Spleen (tissue), 13 donors: ENCODE measurements around the gene INSL4. TPM values are rescaled to one million over a fixed set of nuclear protein-coding genes. Genes with fewer than 3 reads are reported as not detected.

Experiments used
- DNase-seq: peaks from one replicate; pipeline ENCODE4 v3.0.0-alpha.2; 2020
- H3K27ac ChIP-seq, 8 donors: fragments of 200-600 bp; sonication (generic) in 7 of 8; 1 replicate in 4 of 8; 2 replicates in 4 of 8; pipeline versions ENCODE4 v1.5.0 to v1.8.0; 2016 to 2021; ENCODE audit warnings: inconsistent platforms in 4 of 8, mild to moderate bottlenecking in 4 of 8, moderate library complexity in 1 of 8
- H3K27me3 ChIP-seq, 7 donors: fragments of 200-600 bp; sonication (generic) in 6 of 7; replicated peaks in 1 of 7; 1 replicate in 4 of 7; 2 replicates in 3 of 7; pipeline versions ENCODE4 v1.5.0 to v1.8.0; 2016 to 2021; ENCODE audit warnings: inconsistent platforms in 3 of 7, mild to moderate bottlenecking in 1 of 7
- H3K36me3 ChIP-seq, 6 donors: fragments of 200-600 bp; sonication (generic) in 5 of 6; 1 replicate in 4 of 6; 2 replicates in 2 of 6; pipeline versions ENCODE4 v1.5.0 to v1.8.0; 2016 to 2021; ENCODE audit warnings: inconsistent platforms in 2 of 6
- H3K4me1 ChIP-seq, 6 donors: fragments of 200-600 bp; sonication (generic) in 5 of 6; 1 replicate in 3 of 6; 2 replicates in 3 of 6; pipeline versions ENCODE4 v1.5.0 to v1.8.0; 2016 to 2021; ENCODE audit warnings: inconsistent platforms in 3 of 6
- H3K4me3 ChIP-seq, 8 donors: fragments of 200-600 bp; sonication (generic) in 7 of 8; 1 replicate in 4 of 8; 2 replicates in 4 of 8; pipeline versions ENCODE4 v1.5.0 to v1.8.0; 2016 to 2021; ENCODE audit warnings: inconsistent platforms in 4 of 8, mild to moderate bottlenecking in 4 of 8, moderate library complexity in 2 of 8
- H3K9me3 ChIP-seq, 8 donors: fragments of 200-600 bp; sonication (generic) in 7 of 8; 1 replicate in 4 of 8; 2 replicates in 4 of 8; pipeline versions ENCODE4 v1.5.0 to v1.8.0; 2016 to 2021; ENCODE audit warnings: inconsistent platforms in 4 of 8
- POLR2A ChIP-seq, 3 donors: fragments of 450-650 bp; IDR thresholded peaks; one replicate each; pipeline ENCODE4 v1.5.1; 2017; ENCODE audit warnings: antibody characterized with exemption in 3 of 3, mild to moderate bottlenecking in 1 of 3
- POLR2AphosphoS5 ChIP-seq, 3 donors: sonication (generic); formaldehyde crosslinking; IDR thresholded peaks; one replicate each; pipeline ENCODE4 v1.5.1; 2017; ENCODE audit warnings: antibody characterized with exemption in 3 of 3
- WGBS, 5 donors: extraction: QIAGEN DNeasy Blood & Tissue Kit in 3 of 5; methylation state at CpG; one replicate each; pipeline versions ENCODE4 v1.1.5 to v1.1.7; 2013 to 2018; 5-methylcytosine and 5-hydroxymethylcytosine counted together
- intact Hi-C: fragments of 100-400 bp; cut with DNase I; formaldehyde crosslinking; loops from one replicate; pipeline ENCODE4 v1.15.0; 2023; ENCODE audit warnings: low total_unique reads
- long read RNA-seq, 2 donors: transcript quantifications; one replicate each; lab custom pipeline, GENCODE V29; 2026
- polyA plus RNA-seq, 3 donors: library from polyadenylated mRNA; stranded (reverse); fragments of 200-250 nt; gene quantifications; one replicate each; pipeline ENCODE4 v1.2.1, GENCODE V29; 2013
- total RNA-seq, 7 donors: library from RNA; depleted of rRNA in 3 of 7; stranded (reverse); fragments of >200 nt in 3 of 7; fragmentation: NEBNext Ultra II Directional in 4 of 7; extraction: Animal tissue kit (Norgen Biotek cat#: 25700) in 4 of 7; gene quantifications; one replicate each; pipeline versions ENCODE4 v1.1.0 to v1.2.1, GENCODE V29; 2016 to 2021
- TF ChIP-seq, protein P1 (sequence below), 11 experiments: fragments of 200-600 bp in 7 of 11; fragments of 450-650 bp in 4 of 11; sonication (generic) in 4 of 11; IDR thresholded peaks in 8 of 11; conservative IDR thresholded peaks in 3 of 11; 1 replicate in 7 of 11; 2 replicates in 4 of 11; pipeline versions ENCODE4 v1.4.0 to v1.8.0; 2016 to 2021; ENCODE audit warnings: antibody characterized with exemption in 11 of 11, inconsistent platforms in 4 of 11, mild to moderate bottlenecking in 1 of 11
- donor health status: healthy with polysubstance abuse.
- donor health status: DM: no; HTN: no; CAD: no; lungs with moderate emphysema.
- donor health status: DM: no; HTN: no; CAD: no.
- donor health status: Bipolar disorder and iron deficiency.
- donor health status: healthy.
- donor health status: DM: no; HTN: no; CAD: no.
- donor health status: DM: yes; HTN: yes; CAD: no.

Gene INSL4
- total RNA-seq = not detected
- not detected for polyA plus RNA-seq
- long read RNA-seq, donor 1 = 0 reads
- long read RNA-seq, donor 2 = 0 reads

DNA sequence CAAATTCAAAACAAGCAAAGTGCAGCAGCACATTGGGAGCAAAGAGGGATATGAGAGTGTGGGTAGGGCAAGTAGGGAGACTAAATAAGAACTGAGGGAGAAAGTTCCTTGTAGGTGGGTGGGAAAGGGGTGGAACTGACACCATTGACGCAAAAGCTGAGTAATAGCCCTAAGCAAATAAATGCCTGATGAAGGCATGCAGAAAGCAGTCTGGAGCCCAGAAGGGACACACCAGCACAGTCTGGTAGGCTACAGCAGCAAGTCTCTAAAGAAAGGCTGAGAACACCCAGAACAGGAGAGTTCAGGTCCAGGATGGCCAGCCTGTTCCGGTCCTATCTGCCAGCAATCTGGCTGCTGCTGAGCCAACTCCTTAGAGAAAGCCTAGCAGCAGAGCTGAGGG is at the start of gene INSL4:
Gene INSL4 (plus strand): TSS at position 208 of the 400 bp plus-strand sequence. CDS start 105 bp downstream, at position 313.
- TF ChIP-seq POLR2AphosphoS5 (IDR thresholded peaks at IDR 0.05) (no peak), POLR2A (IDR thresholded peaks at IDR 0.05) (no peak)
- TF ChIP-seq, protein P1, sequence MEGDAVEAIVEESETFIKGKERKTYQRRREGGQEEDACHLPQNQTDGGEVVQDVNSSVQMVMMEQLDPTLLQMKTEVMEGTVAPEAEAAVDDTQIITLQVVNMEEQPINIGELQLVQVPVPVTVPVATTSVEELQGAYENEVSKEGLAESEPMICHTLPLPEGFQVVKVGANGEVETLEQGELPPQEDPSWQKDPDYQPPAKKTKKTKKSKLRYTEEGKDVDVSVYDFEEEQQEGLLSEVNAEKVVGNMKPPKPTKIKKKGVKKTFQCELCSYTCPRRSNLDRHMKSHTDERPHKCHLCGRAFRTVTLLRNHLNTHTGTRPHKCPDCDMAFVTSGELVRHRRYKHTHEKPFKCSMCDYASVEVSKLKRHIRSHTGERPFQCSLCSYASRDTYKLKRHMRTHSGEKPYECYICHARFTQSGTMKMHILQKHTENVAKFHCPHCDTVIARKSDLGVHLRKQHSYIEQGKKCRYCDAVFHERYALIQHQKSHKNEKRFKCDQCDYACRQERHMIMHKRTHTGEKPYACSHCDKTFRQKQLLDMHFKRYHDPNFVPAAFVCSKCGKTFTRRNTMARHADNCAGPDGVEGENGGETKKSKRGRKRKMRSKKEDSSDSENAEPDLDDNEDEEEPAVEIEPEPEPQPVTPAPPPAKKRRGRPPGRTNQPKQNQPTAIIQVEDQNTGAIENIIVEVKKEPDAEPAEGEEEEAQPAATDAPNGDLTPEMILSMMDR (IDR thresholded peaks at IDR 0.05 in 8 of 11, conservative IDR thresholded peaks at IDR 0.05 in 3 of 11) = no peak
- Histone ChIP-seq H3K27ac (no peak within 1 kb of the TSS), H3K4me1 (no peaks in the 10 kb centered on the region), H3K4me3 (no peak within 1 kb of the TSS), H3K27me3 (no peaks in the 10 kb centered on the region), H3K9me3 (peaks cover 0 to 3% (median 0%) of the 10 kb centered on the region in 8 donors), H3K36me3 (no peaks in the 10 kb centered on the region)
- intact Hi-C loops = no loop called here
- 91 to 100% (median 97%) methylated on average over 2 of the region's 2 CpGs for WGBS, 5 donors
- DNase-seq = no peak

DNA sequence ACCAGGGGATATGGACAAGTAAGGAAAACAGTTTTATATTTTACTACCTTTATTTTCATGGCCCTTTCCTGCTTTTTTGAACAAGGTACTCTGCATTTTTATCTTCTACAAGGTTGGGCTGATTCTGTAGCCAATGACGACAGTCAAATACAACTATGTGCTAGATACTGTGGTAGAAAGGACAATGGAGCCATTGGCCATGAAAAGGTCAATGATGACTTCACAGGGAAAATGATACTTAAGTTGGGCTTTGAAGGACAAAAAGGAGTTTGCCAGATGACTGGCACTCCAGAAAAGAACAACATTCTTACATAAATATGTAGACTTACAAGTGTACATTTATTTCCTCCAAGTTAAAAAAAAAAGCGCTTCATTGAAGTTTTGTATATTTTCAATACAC is 46.4 kb upstream of the INSL4 start:
- Histone ChIP-seq H3K27ac (no peak overlapping the region), H3K27me3 (no peaks in the 10 kb centered on the region), H3K36me3 (no peaks in the 10 kb centered on the region), H3K4me1 (peaks cover 0 to 6% (median 0%) of the 10 kb centered on the region in 6 donors), H3K4me3 (no peak overlapping the region), H3K9me3 (peaks cover 0 to 13% (median 7%) of the 10 kb centered on the region in 8 donors)
- DNase-seq = no peak
- 76 to 96% (median 84%) methylated on average over 2 of the region's 2 CpGs for WGBS, 5 donors
- intact Hi-C loops = loop anchor here (5.0 kb wide), 3 partner anchors 243 to 418 kb away; no protein-coding TSS in a partner anchor
- TF ChIP-seq POLR2AphosphoS5 (IDR thresholded peaks at IDR 0.05) = no peak
- TF ChIP-seq, protein P1 (IDR thresholded peaks at IDR 0.05 in 8 of 11, conservative IDR thresholded peaks at IDR 0.05 in 3 of 11) = no peak
- no peak for TF ChIP-seq POLR2A (IDR thresholded peaks at IDR 0.05)

DNA sequence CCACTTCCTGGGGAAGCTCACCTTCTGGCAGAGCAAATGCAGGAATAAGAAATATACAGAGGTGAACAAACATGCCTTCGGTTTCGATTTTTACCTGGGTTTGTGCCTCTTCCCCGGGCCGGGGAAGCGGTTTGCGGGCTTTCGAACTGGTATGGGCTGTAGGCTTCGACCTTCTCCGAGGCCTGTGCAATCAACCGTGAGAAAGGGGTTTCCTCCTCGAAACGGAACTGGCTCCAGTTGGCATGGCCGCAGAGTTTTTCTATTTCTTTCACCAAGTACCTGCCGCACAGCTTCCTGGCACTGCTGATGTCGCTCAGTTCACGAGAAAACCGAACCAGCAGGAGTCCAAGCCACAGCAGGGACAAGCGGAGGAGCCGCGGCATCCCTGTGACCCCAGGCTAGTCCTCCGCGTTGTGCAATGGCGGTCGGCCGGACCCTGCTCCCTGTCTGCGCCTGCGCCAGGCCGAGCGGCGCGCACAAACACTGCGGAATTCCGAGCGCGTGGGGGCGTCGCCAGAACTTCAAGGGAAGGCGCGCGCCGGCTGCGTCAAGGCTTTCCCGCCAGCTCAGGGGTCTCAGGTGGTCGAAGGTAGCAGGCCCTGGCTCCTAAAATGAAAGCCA is 45.9 kb upstream of the INSL4 start, which contains the start of gene INSL6:
Gene INSL6 (minus strand): TSS at position 420 of the 621 bp plus-strand sequence. CDS start 37 bp downstream, at position 383.
- Histone ChIP-seq H3K27ac (no peak within 1 kb of the TSS), H3K4me1 (peaks cover 0 to 6% (median 0%) of the 10 kb centered on the region in 6 donors), H3K9me3 (peaks cover 0 to 8% (median 3%) of the 10 kb centered on the region in 8 donors), H3K27me3 (no peaks in the 10 kb centered on the region), H3K4me3 (no peak within 1 kb of the TSS), H3K36me3 (no peaks in the 10 kb centered on the region)
- DNase-seq = no peak
- TF ChIP-seq POLR2A (IDR thresholded peaks at IDR 0.05) (no peak), POLR2AphosphoS5 (IDR thresholded peaks at IDR 0.05) (no peak)
- TF ChIP-seq, protein P1 (IDR thresholded peaks at IDR 0.05 in 8 of 11, conservative IDR thresholded peaks at IDR 0.05 in 3 of 11) = no peak
- intact Hi-C loops = loop anchor here (5.0 kb wide), 2 partner anchors 242 to 417 kb away; no protein-coding TSS in a partner anchor
- 92 to 95% (median 92%) methylated on average over 44 of the region's 44 CpGs for WGBS, 5 donors
